ENCODE data around the gene EFCAB6. TPM values are rescaled to one million over a fixed set of nuclear protein-coding genes. Genes with fewer than 3 reads are reported as not detected.

Gene EFCAB6
- total RNA-seq, 2 experiments from 2014 or later, result 0.13 TPM; not detected in 1

- Histone ChIP-seq H3K9me2 (ENCODE audit: insufficient read depth, low read length) (no peaks in the 10 kb centered on the region), H3K27ac (ENCODE audit: low read depth, low read length, poor library complexity, severe bottlenecking) (no peak overlapping the region), H4K20me1 (ENCODE audit: insufficient read depth, low read length) (no peaks in the 10 kb centered on the region), H3K36me3 (ENCODE audit: insufficient read depth, low read length) (no peaks in the 10 kb centered on the region), H3K4me3 (ENCODE audit: low read depth, low read length, poor library complexity, severe bottlenecking) (no peak overlapping the region), H3K9me3 (ENCODE audit: low read length) (no peaks in the 10 kb centered on the region), H3K4me1 (ENCODE audit: insufficient read depth, low read length, poor library complexity, severe bottlenecking) (no peaks in the 10 kb centered on the region), H3K79me2 (ENCODE audit: insufficient read depth, low read depth, low read length) (no peaks in the 10 kb centered on the region), H2AFZ (ENCODE audit: low read length) (no peak overlapping the region), H3K4me2 (ENCODE audit: low read length) (no peak overlapping the region)
- TF ChIP-seq CTCF (conservative IDR thresholded peaks at IDR 0.05; ENCODE audit: low read length), result no peak
- TF ChIP-seq EZH2phosphoT487 (IDR thresholded peaks at IDR 0.05; ENCODE audit: borderline replicate concordance, low read depth, low read length), result no peak
- CTCF ChIA-PET (ENCODE audit: unreplicated experiment), result no interaction called here
- POLR2A ChIA-PET, result no interaction called here
- no peak for DNase-seq (ENCODE audit: low spot score)
- BruUV-seq (replicated peaks), result no TSS peak
- intact Hi-C loops (cut with micrococcal nuclease; ENCODE audit: unreplicated experiment), result no loop called here
These were observed 313.2 kb downstream of the EFCAB6 start for GRCh38 chr22:43498856-43499253.

- no peak overlapping the region for H3K4me3 ChIP-seq (ENCODE audit: low read depth, low read length, poor library complexity, severe bottlenecking)
- DNase-seq (ENCODE audit: low spot score), result no peak
- H3K4me1 ChIP-seq (ENCODE audit: insufficient read depth, low read length, poor library complexity, severe bottlenecking), result no peaks in the 10 kb centered on the region
- no peak for TF ChIP-seq EZH2phosphoT487 (IDR thresholded peaks at IDR 0.05; ENCODE audit: borderline replicate concordance, low read depth, low read length)
- no peak for TF ChIP-seq CTCF (conservative IDR thresholded peaks at IDR 0.05; ENCODE audit: low read length)
- intact Hi-C loops (cut with micrococcal nuclease; ENCODE audit: unreplicated experiment), result no loop called here
- H3K4me2 ChIP-seq (ENCODE audit: low read length), result no peak overlapping the region
- BruUV-seq (replicated peaks), result no TSS peak
- no peak overlapping the region for H3K27ac ChIP-seq (ENCODE audit: low read depth, low read length, poor library complexity, severe bottlenecking)
- no peaks in the 10 kb centered on the region for H4K20me1 ChIP-seq (ENCODE audit: insufficient read depth, low read length)
- H2AFZ ChIP-seq (ENCODE audit: low read length), result no peak overlapping the region
- ChIA-PET CTCF (ENCODE audit: unreplicated experiment) (no interaction called here), POLR2A (no interaction called here)
- no peaks in the 10 kb centered on the region for H3K9me2 ChIP-seq (ENCODE audit: insufficient read depth, low read length)
- no peaks in the 10 kb centered on the region for H3K79me2 ChIP-seq (ENCODE audit: insufficient read depth, low read depth, low read length)
- H3K36me3 ChIP-seq (ENCODE audit: insufficient read depth, low read length), result no peaks in the 10 kb centered on the region
- H3K9me3 ChIP-seq (ENCODE audit: low read length), result no peaks in the 10 kb centered on the region
These were observed 313.9 kb downstream of the EFCAB6 start for GRCh38 chr22:43497956-43498855.

- TF ChIP-seq CTCF (conservative IDR thresholded peaks at IDR 0.05; ENCODE audit: low read length) (no peak), EZH2phosphoT487 (IDR thresholded peaks at IDR 0.05; ENCODE audit: borderline replicate concordance, low read depth, low read length) (no peak)
- intact Hi-C loops (cut with micrococcal nuclease; ENCODE audit: unreplicated experiment), result no loop called here
- no peaks in the 10 kb centered on the region for H3K79me2 ChIP-seq (ENCODE audit: insufficient read depth, low read depth, low read length)
- no peak overlapping the region for H2AFZ ChIP-seq (ENCODE audit: low read length)
- CTCF ChIA-PET (ENCODE audit: unreplicated experiment), result no interaction called here
- H3K36me3 ChIP-seq (ENCODE audit: insufficient read depth, low read length), result no peaks in the 10 kb centered on the region
- no peak overlapping the region for H3K4me2 ChIP-seq (ENCODE audit: low read length)
- no peaks in the 10 kb centered on the region for H4K20me1 ChIP-seq (ENCODE audit: insufficient read depth, low read length)
- BruUV-seq (replicated peaks), result no TSS peak
- no peaks in the 10 kb centered on the region for H3K9me2 ChIP-seq (ENCODE audit: insufficient read depth, low read length)
- no peaks in the 10 kb centered on the region for H3K4me1 ChIP-seq (ENCODE audit: insufficient read depth, low read length, poor library complexity, severe bottlenecking)
- no peak overlapping the region for H3K4me3 ChIP-seq (ENCODE audit: low read depth, low read length, poor library complexity, severe bottlenecking)
- no peak for DNase-seq (ENCODE audit: low spot score)
- H3K27ac ChIP-seq (ENCODE audit: low read depth, low read length, poor library complexity, severe bottlenecking), result no peak overlapping the region
- no peaks in the 10 kb centered on the region for H3K9me3 ChIP-seq (ENCODE audit: low read length)
- POLR2A ChIA-PET, result no interaction called here
These were observed 318.8 kb downstream of the EFCAB6 start for GRCh38 chr22:43493297-43493696.
